ENCODE measurements around the gene STX1A.
A peak's percentile ranks its signal among the peaks of the same experiment; 100 is the strongest.

STX1A gene

DNA sequence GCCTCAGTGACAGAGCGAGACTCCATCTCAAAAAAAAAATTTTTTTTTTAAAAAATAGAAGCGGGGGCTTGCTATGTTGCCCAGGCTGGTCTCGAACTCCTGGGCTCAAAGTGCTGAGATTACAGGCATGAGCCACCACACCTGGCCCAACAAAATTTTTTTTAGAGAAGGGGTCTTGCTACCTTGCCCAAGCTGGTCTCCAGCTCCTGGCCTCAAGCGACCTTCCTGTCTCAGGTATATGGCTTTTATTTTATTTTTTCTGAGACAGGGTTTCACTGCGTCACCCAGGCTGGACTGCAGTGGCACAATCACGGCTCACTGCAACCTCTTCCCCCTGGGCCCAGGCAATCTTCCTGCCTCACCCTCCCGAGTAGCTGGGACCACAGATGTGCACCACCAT, 20.7 kb upstream of the STX1A start:
- peak overlapping the region; percentile 100 for H3K27ac ChIP-seq
- no peak for TF ChIP-seq ZFX (IDR thresholded peaks at IDR 0.05; ENCODE audit: borderline replicate concordance)
- TF ChIP-seq, protein P1, sequence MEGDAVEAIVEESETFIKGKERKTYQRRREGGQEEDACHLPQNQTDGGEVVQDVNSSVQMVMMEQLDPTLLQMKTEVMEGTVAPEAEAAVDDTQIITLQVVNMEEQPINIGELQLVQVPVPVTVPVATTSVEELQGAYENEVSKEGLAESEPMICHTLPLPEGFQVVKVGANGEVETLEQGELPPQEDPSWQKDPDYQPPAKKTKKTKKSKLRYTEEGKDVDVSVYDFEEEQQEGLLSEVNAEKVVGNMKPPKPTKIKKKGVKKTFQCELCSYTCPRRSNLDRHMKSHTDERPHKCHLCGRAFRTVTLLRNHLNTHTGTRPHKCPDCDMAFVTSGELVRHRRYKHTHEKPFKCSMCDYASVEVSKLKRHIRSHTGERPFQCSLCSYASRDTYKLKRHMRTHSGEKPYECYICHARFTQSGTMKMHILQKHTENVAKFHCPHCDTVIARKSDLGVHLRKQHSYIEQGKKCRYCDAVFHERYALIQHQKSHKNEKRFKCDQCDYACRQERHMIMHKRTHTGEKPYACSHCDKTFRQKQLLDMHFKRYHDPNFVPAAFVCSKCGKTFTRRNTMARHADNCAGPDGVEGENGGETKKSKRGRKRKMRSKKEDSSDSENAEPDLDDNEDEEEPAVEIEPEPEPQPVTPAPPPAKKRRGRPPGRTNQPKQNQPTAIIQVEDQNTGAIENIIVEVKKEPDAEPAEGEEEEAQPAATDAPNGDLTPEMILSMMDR (IDR thresholded peaks at IDR 0.05) = no peak

DNA sequence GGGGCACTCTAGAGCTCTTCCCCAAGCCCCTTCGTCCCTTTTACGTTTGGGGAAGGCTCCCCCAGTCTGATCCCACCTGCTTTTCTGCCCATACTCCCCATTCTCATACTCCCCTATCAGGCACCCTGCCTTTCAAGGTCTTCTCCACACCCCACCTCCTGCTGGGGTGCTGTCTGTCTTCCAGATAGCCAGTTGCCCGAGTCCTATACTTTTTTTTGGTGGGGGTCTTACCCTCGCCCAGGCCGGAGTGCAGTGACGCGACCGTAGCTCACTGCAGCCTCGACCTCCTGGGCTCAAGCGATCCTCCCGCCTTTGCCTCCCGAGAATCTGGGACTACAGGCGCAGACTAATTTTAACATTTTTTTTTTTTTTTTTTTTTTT, 19.9 kb upstream of the STX1A start:
- H3K27ac ChIP-seq = peak overlapping the region; percentile 100

DNA sequence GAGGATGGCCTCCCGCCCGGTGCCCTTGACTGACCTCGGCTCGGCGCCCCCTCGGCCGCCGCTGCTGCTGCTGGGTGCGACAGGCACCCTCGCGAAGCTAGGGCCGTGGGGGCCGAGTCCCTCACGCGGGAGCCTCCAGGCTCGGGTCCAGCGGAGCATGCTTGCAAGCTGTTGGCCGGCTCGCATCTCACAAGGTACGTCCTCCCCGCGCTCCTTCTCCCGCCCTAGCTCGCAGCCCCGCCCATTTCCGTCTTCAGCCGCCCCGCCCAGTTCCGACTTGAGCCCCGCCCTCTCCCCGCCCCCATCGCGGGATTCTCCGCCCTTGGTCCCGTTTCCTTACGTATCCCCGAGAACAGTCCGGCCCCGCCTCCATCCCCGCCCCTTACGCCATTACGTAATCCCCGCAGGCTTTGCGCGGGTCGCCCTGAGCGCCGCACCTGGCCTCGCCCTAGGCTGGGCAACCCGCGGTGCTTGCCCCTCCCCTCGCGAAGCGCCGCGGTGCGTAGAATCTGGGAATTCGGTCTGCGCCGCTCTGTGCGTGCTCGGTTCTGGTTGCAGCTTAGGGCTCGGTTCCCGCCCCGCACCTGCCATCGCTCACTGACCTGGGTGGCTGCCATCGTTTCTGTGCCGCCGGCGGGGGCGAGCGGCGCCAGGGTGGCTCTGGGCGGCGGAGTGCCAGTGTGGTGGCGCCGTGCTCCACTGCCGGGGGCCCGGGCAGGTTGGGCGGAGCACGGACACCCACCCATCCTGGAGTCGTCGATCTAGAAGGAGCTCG, 19.3 kb upstream of the STX1A start, which contains the start of gene ABHD11:
TSS of gene ABHD11 (minus strand) at position 191 of the 775 bp plus-strand sequence. CDS start at position 159, 32 bp downstream.
- TF ChIP-seq, protein P1 (IDR thresholded peaks at IDR 0.05) = peak; percentile 17; the same call in 1 of the 2 replicates
- no peak for TF ChIP-seq ZFX (IDR thresholded peaks at IDR 0.05; ENCODE audit: borderline replicate concordance)

More for the DNA sequence above, 19.9 kb upstream of the STX1A start:
- TF ChIP-seq, protein P1 (IDR thresholded peaks at IDR 0.05) = no peak; the same call in 1 of the 2 replicates

DNA sequence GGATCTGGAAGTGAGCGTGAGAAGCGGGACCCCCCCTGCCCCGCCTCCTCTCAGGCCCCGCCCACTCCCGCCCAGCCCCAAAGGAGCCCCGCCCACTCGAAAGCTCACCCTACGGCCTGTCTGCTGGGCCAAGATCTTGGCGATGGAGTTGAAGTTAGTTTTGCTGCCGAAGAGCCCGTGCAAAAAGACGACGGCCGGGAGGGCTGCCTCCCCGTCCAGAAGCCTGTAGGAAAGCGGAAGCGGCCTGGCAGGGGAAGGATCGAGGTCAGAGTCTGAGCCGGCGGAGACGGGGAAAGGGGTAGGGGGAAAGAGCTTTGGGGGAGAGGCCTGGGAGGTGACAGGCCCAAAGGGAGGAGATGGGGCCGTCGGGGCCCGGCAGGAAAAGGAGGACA, 18.7 kb upstream of the STX1A start:
- TF ChIP-seq, protein P1 (IDR thresholded peaks at IDR 0.05) = no peak
- H3K27ac ChIP-seq = peak overlapping the region; percentile 100

More for the DNA sequence above, 19.3 kb upstream of the STX1A start, which contains the start of gene ABHD11:
- H3K27ac ChIP-seq = peak within 1 kb of the TSS; percentile 100

DNA sequence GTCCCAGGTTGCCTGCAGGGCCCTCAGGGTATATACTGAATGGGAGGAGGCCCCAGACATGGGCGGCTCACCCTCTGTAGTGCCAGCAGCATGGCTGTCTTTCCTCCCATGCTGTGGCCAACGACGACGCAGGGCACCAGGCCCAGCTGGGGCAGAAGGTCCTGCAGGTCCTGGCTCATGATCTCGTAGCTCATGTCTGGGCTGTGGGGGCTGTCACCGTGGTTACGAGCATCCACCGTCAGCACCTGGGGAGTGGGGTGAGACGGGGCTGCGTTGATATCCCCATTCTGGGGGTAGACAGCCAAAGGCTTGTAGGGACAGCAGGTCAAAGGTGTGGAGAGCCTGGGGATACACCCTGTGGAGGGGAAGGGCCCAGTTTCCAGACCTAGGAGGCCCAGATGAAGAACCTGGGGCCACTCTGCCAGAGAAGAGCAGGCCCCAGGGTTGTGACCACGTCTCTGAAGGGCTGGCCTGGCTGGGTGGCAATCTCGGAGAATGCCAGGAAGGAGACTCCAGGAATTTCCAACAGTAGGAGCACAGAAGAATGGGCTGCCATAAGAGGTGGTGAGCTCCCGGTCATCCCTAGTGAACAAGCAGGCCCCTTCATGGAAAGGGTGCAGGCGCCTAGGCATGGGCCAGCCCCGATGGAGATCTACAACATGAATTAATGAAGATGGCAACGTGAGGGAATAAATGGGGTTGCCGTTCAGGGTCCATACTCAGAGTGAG, 18.2 kb upstream of the STX1A start:
- TF ChIP-seq ZFX (IDR thresholded peaks at IDR 0.05; ENCODE audit: borderline replicate concordance) = no peak
- TF ChIP-seq, protein P1 (IDR thresholded peaks at IDR 0.05) = no peak
- peak overlapping the region; percentile 100 for H3K27ac ChIP-seq

DNA sequence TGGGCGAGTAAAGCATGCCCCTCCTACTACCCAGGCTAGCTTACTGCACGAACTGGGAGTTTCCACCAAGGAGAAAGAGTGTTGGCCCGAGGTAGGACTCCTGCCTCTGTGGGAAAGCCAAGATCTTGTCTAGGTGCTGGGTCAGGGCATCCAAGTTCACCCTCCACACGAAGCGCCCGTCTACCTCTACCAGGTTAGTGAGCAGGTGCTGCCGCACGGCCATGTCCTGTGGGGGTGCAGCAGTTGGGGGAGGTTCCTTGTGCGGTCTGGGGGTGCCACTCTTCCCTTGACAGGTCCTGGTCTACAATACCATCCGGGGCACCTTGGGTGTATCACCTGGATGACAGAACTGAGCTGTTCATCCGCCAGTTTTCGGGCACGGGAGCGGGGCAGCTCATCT, 17.4 kb upstream of the STX1A start:
- no peak for TF ChIP-seq ZFX (IDR thresholded peaks at IDR 0.05; ENCODE audit: borderline replicate concordance)
- TF ChIP-seq, protein P1 (IDR thresholded peaks at IDR 0.05) = no peak
- H3K27ac ChIP-seq = peak overlapping the region; percentile 100

DNA sequence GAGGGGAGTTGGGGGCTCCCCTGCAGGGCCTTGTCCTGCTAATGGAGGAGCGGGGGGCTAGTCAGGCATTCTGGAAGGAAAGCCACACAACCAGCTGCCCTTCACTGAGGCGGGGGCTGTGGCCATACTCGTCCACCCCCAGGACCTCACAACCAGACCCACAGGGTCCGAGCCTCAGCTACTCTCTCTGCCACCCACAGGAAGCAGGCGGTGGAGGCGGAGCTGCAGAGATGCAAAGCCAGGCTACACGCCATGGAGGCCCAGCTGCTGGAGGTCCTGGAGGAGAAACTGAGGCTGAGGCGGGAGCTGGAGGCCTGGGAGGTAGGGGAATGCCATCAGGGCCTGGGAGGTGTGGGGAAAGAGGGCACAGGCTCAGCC, 16.0 kb upstream of the STX1A start:
- H3K27ac ChIP-seq = peak overlapping the region; percentile 100
- no peak for TF ChIP-seq ZFX (IDR thresholded peaks at IDR 0.05; ENCODE audit: borderline replicate concordance)
- TF ChIP-seq, protein P1 (IDR thresholded peaks at IDR 0.05) = no peak
